Vagina (tissue), 2 donors: ENCODE measurements around the gene C3orf22.

Experiments used
- POLR2AphosphoS5 ChIP-seq, 2 donors: sonication (generic); formaldehyde crosslinking; IDR thresholded peaks; one replicate each; pipeline ENCODE4 v1.9.0; 2017; ENCODE audit warnings: antibody characterized with exemption in 2 of 2, mild to moderate bottlenecking in 2 of 2, low read depth in 1 of 2; ENCODE audit not compliant: insufficient read depth in 1 of 2
- TF ChIP-seq, protein P1 (sequence below), 3 experiments: fragments of 450-650 bp in 2 of 3; fragments of 200-600 bp in 1 of 3; sonication (generic) in 1 of 3; IDR thresholded peaks; one replicate each; pipeline ENCODE4 v1.5.1; 2017 to 2019; ENCODE audit warnings: antibody characterized with exemption in 3 of 3, mild to moderate bottlenecking in 2 of 3, moderate library complexity in 2 of 3

DNA sequence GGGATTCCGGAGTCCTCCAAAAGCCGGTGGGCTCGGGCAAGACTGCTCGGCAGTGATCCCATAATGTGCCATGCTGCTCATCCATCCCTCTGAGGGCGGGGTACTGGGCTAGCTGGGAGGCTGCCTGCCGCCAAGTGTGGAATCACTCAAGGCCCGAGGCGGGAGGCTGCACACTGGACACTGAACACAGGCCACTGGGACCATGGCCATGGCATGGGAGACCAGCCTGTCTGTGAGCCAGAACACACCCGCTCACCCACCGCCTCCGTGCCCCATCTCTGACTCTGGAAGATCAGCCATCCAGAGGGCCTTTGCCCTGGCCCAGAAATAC, 1.4 kb downstream of the C3orf22 start:
- TF ChIP-seq, protein P1, sequence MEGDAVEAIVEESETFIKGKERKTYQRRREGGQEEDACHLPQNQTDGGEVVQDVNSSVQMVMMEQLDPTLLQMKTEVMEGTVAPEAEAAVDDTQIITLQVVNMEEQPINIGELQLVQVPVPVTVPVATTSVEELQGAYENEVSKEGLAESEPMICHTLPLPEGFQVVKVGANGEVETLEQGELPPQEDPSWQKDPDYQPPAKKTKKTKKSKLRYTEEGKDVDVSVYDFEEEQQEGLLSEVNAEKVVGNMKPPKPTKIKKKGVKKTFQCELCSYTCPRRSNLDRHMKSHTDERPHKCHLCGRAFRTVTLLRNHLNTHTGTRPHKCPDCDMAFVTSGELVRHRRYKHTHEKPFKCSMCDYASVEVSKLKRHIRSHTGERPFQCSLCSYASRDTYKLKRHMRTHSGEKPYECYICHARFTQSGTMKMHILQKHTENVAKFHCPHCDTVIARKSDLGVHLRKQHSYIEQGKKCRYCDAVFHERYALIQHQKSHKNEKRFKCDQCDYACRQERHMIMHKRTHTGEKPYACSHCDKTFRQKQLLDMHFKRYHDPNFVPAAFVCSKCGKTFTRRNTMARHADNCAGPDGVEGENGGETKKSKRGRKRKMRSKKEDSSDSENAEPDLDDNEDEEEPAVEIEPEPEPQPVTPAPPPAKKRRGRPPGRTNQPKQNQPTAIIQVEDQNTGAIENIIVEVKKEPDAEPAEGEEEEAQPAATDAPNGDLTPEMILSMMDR (IDR thresholded peaks at IDR 0.05), result no peak
- TF ChIP-seq POLR2AphosphoS5 (IDR thresholded peaks at IDR 0.05; ENCODE audit: insufficient read depth in 1 of 2, low read depth in 1 of 2), result no peak
